Small intestine (tissue), 7 donors: ENCODE data around the gene TRIM27. TPM values are rescaled to one million over a fixed set of nuclear protein-coding genes. Genes with fewer than 3 reads are reported as not detected.
A peak's percentile ranks its signal among the peaks of the same experiment; 100 is the strongest.
"Not testable (repeated sequence)": the region's sequence is repeated elsewhere in the genome, so short reads cannot be mapped to it uniquely, and the experiment has no call there.

Experiments used
- DNase-seq, 2 donors: peaks; one replicate each; pipeline versions ENCODE4 v3.0.0 to v3.0.0-alpha.2; 2013
- FAIRE-seq: peaks from 2 replicates; lab custom pipeline; 2012; peaks lifted over from hg19 to GRCh38; lab: Jason Lieb, UNC
- H3K27ac ChIP-seq, 3 donors: one replicate each; pipeline ENCODE4 v1.5.1; 2013; ENCODE audit warnings: low read length in 2 of 3, mild to moderate bottlenecking in 2 of 3, control low read depth in 1 of 3, inconsistent platforms in 1 of 3, low read depth in 1 of 3, moderate library complexity in 1 of 3
- H3K27me3 ChIP-seq, 3 donors: one replicate each; pipeline ENCODE4 v1.6.1; 2013; ENCODE audit warnings: low read length in 3 of 3, inconsistent platforms in 1 of 3; ENCODE audit not compliant: control insufficient read depth in 3 of 3, insufficient read depth in 3 of 3
- H3K36me3 ChIP-seq, 3 donors: one replicate each; pipeline ENCODE4 v1.6.1; 2013; ENCODE audit warnings: low read length in 3 of 3, inconsistent platforms in 1 of 3, low read depth in 1 of 3, mild to moderate bottlenecking in 1 of 3, moderate library complexity in 1 of 3; ENCODE audit not compliant: control insufficient read depth in 3 of 3, insufficient read depth in 2 of 3
- H3K4me1 ChIP-seq, 3 donors: one replicate each; pipeline ENCODE4 v1.6.1; 2013; ENCODE audit warnings: low read length in 2 of 3, inconsistent platforms in 1 of 3, low read depth in 1 of 3, mild to moderate bottlenecking in 1 of 3, moderate library complexity in 1 of 3; ENCODE audit not compliant: control insufficient read depth in 3 of 3, insufficient read depth in 2 of 3
- H3K4me3 ChIP-seq, 3 donors: one replicate each; pipeline ENCODE4 v1.5.1; 2013; ENCODE audit warnings: low read length in 3 of 3, control low read depth in 1 of 3, inconsistent platforms in 1 of 3, low read depth in 1 of 3, mild to moderate bottlenecking in 1 of 3, moderate library complexity in 1 of 3
- H3K9me3 ChIP-seq, 2 donors: one replicate each; pipeline ENCODE4 v1.6.1; 2013; ENCODE audit warnings: low read depth in 1 of 2, low read length in 1 of 2; ENCODE audit not compliant: control insufficient read depth in 2 of 2, insufficient read depth in 1 of 2
- WGBS, 3 donors: extraction: QIAGEN DNeasy Blood & Tissue Kit; methylation state at CpG; one replicate each; pipeline ENCODE4 v1.1.7; 2013; 5-methylcytosine and 5-hydroxymethylcytosine counted together
- polyA plus RNA-seq, 4 donors: library from polyadenylated mRNA; stranded (reverse) in 3 of 4; unstranded in 1 of 4; fragments of 200-250 nt in 3 of 4; fragments of 120-200 nt in 1 of 4; gene quantifications; one replicate each; pipeline versions ENCODE4 v1.2.1 to v1.2.3, GENCODE V29; 2013
- donor health status: healthy with polysubstance abuse.
- donor health status: control.
- donor health status: control.
- donor health status: Bipolar disorder and iron deficiency.
- donor health status: healthy.

The TRIM27 gene
- polyA plus RNA-seq, 4 donors, result 30.5 to 63.8 (median 36.7) TPM

DNA sequence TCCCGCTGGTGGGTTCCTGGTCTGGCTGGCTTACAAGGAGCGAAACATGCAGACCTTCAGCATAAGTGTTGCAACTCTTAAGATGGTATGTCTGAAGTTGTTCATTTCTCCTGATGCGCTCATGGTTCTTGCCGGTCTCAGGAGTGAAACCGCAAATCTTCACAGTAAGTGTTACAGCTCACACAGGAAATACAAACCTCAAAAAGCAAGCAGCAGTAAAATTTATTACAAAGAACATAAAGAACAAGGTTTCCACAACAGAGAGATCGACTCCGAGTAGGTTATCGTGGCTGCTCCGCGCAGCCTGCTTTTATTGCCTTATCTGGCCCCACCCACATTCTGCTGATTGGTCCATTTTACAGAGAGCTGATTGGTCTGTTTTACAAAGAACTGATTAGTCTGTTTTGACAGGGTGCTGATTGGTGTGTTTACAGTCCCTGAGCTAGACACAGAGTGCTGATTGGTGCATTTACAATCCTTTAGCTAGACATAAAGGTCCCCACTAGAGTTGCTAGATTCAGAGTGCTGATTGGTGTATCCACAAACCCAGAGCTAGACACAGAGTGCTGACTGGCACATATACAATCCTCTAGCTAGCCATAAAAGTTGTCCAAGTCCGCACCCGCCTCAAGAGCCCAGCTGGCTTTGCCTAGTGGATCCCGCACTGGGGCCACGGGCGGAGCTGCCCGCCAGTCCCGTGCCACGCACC is 39.2 kb downstream of the TRIM27 start:
- DNase-seq, result peak; percentile 46 to 50
- peaks cover 0 to 3% (median 2%) of the 10 kb centered on the region in 3 donors for H3K4me1 ChIP-seq
- WGBS, 3 donors, result 48 to 67% (median 62%) methylated on average over 18 of the region's 18 CpGs
- H3K27ac ChIP-seq, result peak overlapping the region in 1 of 3 donors; percentile 14
- no peaks in the 10 kb centered on the region for H3K36me3 ChIP-seq
- H3K4me3 ChIP-seq, result peak overlapping the region in 1 of 3 donors; percentile 19
- no peaks in the 10 kb centered on the region for H3K27me3 ChIP-seq
- peaks cover 0 to 14% of the 10 kb centered on the region in 2 donors for H3K9me3 ChIP-seq
- no peak for FAIRE-seq

DNA sequence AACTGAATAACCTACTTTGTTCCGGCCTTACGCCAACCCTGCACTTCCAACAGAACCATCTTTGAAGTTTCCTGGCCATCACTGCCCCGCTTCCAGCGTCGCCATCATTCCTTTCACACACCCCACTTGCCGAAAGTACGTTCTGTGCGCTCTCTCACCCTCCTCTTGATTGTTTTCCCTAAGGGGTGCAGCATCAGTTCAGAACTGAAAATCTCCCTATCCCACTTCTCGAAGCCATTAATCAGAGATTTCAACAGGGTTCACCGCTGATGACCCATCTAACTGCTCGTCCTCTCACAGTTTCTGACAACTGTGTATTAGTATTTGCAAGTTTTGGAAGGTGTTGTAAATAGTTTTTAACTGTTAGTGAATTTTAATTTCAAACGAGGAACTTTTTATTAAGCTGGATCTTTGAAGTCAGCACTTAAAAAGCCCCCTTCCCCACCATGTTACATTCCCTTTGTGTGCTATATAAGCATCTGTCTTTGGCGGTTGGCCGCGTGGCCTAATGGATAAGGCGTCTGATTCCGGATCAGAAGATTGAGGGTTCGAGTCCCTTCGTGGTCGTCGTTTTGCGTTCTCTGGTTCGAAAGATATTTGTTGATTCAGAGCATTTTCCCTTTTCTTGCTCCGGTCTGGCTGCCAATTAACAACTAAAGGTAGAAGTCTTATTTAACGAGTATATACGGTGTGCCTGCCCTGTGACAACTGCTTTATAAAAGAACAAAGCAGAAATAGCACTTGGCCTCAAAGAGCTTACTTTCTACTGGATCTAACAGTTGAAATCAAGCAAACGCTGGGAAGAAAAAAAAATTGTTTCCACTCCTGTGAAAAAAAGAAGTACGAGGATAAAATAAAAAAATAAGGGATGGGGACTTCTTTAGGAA is 42.6 kb downstream of the TRIM27 start:
- H3K4me3 ChIP-seq, result peak overlapping the region in 2 of 3 donors; percentile 26 to 59
- H3K27me3 ChIP-seq, result no peaks in the 10 kb centered on the region
- peaks cover 0 to 13% of the 10 kb centered on the region in 2 donors for H3K9me3 ChIP-seq
- no peaks in the 10 kb centered on the region for H3K36me3 ChIP-seq
- peaks cover 0 to 3% (median 2%) of the 10 kb centered on the region in 3 donors for H3K4me1 ChIP-seq
- FAIRE-seq (no peak), DNase-seq (peak; percentile 59 to 80)
- H3K27ac ChIP-seq, result peak overlapping the region in 1 of 3 donors; percentile 26
- 5 to 10% (median 8%) methylated on average over 28 of the region's 28 CpGs for WGBS, 3 donors

DNA sequence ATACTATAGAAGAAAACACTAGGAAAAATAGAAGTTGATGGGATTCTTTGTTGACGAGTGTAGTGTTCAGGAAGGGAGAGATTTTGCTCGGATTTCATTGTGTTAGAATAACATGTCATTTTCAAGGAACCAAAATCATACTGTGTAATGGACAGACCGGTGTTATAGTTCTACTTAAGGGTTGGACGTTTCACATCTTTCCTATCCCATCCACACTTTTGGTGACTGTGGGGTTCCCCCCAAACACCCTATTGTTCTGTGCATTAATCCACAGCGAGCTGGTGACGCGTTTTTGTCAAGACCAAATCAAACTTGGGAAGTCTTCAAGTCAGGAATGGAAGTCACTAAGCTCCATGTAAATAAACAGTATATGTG is 43.3 kb downstream of the TRIM27 start:
- Histone ChIP-seq H3K36me3 (no peaks in the 10 kb centered on the region), H3K9me3 (peaks cover 0 to 7% of the 10 kb centered on the region in 2 donors), H3K4me3 (peak overlapping the region in 2 of 3 donors; percentile 26 to 59), H3K4me1 (peaks cover 0 to 3% (median 2%) of the 10 kb centered on the region in 3 donors), H3K27me3 (no peaks in the 10 kb centered on the region), H3K27ac (peak overlapping the region in 1 of 3 donors; percentile 26)
- FAIRE-seq, result no peak
- WGBS, 3 donors, result 38 to 59% (median 57%) methylated on average over 7 of the region's 7 CpGs
- DNase-seq, result no peak

DNA sequence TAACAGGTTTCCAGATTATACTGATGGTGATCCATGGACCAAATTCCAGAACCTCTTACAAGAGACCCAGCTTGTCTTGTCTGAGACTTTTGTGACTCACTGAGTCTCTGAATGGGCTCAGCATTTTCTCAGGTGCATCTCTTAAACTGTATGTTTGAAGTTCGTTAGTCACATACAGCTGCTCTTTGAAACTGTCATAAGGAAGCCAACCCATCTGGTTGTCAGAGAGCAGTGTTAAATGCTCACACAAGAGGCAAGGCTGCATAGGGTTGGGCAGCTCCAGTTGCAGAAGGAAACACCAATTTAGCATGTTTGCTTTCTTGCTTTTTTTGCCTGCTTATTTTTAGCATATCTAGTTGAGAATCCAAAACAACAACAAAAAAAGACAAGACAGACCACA is 47.1 kb downstream of the TRIM27 start:
- Histone ChIP-seq H3K4me3 (no peak overlapping the region), H3K9me3 (no peaks in the 10 kb centered on the region), H3K27ac (no peak overlapping the region), H3K36me3 (no peaks in the 10 kb centered on the region), H3K27me3 (no peaks in the 10 kb centered on the region), H3K4me1 (peaks cover 0 to 3% (median 2%) of the 10 kb centered on the region in 3 donors)
- FAIRE-seq (no peak), DNase-seq (no peak)
- WGBS, 3 donors, result 18 to 46% (median 32%) methylated on average over 1 of the region's 1 CpG

DNA sequence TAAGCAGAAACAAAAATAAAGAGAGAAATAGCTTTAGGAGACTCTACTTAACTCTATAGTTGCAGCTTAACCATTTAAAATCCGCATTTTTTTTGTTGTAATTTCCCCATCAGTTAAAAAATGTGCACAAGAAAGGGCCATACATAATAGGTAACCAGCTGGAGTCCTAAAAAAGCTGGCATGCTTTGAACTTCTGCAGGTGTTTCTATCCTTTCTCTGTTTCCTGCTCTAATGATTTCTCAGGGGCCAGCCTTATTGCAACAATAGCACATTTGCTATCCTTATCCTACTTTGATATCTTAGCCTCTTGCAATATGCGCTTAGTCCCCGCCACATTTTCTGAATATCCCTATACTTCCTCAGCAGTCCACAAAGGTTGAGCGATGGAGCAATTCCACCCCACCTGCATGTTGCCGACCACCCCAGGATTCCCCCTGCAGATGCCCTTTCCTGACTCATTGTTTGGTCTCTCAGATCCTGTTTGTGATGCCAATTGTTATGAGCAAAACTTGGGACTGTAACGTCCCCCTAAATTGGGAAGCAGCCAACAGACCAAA is 48.5 kb downstream of the TRIM27 start:
- Histone ChIP-seq H3K36me3 (no peaks in the 10 kb centered on the region), H3K4me1 (no peaks in the 10 kb centered on the region), H3K27me3 (no peaks in the 10 kb centered on the region), H3K27ac (no peak overlapping the region), H3K9me3 (no peaks in the 10 kb centered on the region), H3K4me3 (no peak overlapping the region)
- FAIRE-seq (no peak), DNase-seq (no peak)
- 43 to 61% (median 47%) methylated on average over 6 of the region's 6 CpGs for WGBS, 3 donors

DNA sequence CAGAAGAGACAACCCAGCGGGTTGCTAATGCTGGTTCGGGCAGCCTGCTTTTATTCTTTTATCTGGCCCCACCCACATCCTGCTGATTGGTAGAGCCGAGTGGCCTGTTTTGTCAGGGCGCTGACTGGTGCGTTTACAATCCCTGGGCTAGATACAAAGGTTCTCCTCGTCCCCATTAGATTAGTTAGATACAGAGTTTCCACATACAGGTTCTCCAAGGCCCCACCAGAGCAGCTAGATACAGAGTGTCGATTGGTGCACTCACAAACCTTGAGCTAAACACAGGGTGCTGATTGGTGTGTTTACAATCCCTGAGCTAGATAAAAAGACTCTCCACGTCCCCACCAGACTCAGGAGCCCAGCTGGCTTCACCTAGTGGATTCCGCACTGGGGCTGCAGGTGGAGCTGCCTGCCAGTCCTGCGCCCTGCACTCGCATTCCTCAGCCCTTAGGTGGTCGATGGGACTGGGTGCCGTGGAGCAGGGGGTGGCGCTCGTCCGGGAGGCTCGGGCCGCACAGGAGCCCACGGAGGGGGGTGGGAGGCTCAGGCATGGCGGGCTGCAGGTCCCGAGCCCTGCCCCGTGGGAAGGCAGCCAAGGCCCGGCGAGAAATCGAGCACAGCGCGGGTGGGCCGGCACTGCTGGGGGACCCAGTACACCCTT is 51.5 kb downstream of the TRIM27 start:
- H3K4me1 ChIP-seq, H3K27me3 ChIP-seq, H3K4me3 ChIP-seq, H3K9me3 ChIP-seq, FAIRE-seq, H3K36me3 ChIP-seq, DNase-seq, H3K27ac ChIP-seq: not testable (repeated sequence)
- WGBS, 3 donors, result 87 to 91% (median 90%) methylated on average over 21 to 25 of the region's 28 CpGs

DNA sequence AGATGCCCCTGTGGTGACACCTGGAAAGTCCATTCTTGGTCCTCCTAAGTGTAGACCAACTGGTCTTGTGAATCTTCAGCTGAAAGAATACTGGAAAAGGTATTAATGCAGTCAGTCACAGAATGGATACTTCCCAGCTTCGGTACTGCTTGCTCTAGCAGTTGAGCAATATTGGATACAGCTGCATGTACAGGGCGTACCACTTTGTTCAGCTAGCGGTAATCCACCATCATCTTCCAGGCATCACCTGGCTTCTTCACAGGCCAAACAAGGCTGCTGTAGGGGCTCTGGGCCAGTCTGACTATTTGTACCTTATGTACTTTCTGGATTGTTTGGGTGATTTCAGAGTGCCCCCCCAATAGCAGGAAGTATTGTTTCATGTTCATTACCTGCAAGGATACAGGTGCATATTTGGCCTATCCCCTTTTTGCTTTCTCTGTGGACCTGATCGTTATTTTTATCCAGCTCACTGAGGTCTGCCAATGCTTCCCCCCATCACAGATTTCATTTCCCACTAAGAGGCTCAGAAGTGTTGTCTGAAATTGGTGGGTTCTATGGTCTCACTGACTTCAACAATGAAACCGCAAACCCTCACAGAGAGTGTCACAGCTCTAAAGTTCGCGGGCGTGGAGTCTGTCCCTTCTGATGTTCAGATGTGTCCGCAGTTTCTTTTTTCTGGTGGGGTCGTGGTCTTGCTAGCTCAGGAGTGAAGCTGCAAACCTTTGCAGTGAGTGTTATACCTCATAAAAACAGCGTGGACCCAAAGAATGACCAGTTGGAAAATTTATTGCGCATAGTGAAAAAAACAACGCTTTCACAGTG is 52.2 kb downstream of the TRIM27 start:
- Histone ChIP-seq H3K27me3 (no peaks in the 10 kb centered on the region), H3K36me3 (no peaks in the 10 kb centered on the region), H3K4me3 (no peak overlapping the region), H3K9me3 (no peaks in the 10 kb centered on the region), H3K27ac (no peak overlapping the region), H3K4me1 (peaks cover 0 to 3% (median 0%) of the 10 kb centered on the region in 3 donors)
- WGBS, 3 donors, result 91 to 95% (median 91%) methylated on average over 13 of the region's 13 CpGs
- FAIRE-seq, result no peak
- DNase-seq, result no peak
